ENCODE data around the gene RECK. TPM values are rescaled to one million over a fixed set of nuclear protein-coding genes. Genes with fewer than 3 reads are reported as not detected.

RECK gene
- total RNA-seq, 1 experiment from 2014 or later, result 13.2 TPM

DNA sequence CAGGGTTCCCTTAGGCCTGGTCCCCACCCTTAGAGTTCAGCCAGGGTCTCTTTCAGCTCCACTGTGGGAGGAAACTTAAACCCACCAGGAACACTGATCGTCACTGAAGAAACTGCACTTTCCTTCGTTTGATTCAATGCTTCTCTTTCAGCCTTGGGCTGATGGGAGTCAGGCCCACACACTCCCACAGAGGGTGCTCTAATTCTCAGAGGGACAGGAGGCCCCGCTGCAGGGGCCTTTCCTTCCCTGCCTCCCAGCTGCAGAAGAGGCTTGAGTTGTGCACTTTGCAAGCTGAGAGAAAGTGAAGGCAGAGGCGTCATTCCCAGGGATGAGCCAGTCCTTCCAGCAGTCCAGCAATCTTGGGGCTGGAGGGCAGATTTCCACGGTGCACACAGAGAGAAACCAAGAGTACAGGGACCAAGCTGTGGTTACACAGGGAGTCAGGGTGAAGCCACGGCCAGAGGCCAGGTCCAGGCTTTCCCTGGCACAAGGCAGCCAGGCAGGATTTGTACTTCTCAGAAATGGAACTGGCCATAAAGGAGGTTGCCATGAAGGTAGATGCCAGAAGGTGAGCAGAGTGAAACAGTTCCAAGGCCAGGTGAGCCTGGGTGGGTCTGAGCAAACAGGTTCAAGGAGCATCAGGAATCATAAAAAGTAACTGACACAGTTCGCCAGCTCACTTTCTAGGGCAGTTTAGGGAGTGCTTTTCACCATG lies 89.5 kb downstream of the RECK start:
- ATAC-seq, result peak; percentile 53
- BruUV-seq (replicated peaks), result no TSS peak

DNA sequence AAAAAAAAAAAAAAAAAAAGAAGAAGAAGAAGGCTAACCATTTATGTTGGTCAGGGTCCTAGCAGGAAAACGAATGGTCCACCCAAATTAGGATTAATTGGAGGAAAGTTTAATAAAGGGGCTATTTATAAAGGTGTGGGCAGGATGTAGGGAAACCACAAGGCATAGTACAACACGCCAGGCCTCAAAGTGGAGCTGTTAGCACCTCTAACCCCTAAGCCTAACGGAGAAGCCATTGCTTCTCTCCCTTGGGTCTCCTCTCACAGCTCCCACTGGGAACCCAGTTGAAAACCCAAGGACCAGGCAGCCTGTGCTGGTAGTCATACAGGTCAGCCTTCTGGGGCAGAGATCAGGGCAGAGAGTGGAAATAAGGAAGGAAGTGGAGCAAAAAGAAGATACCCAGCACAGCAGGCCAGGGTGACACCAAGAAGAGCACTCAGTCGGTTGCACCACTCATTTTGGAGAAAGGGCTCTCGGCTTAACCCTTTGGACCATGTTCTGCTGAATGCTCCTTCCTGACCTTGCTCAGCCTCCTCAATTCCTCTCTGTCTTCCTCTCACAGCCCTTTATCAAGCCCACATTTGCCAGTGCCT lies 91.0 kb downstream of the RECK start:
- Histone ChIP-seq H3K4me3 (ENCODE audit: low read depth in 2 of 2, low read length in 2 of 2) (no peak overlapping the region), H3K4me1 (ENCODE audit: control insufficient read depth, insufficient read depth, low read length) (no peaks in the 10 kb centered on the region), H3K27me3 (ENCODE audit: control insufficient read depth, insufficient read depth, low read length) (no peaks in the 10 kb centered on the region), H3K9me3 (ENCODE audit: control insufficient read depth, insufficient read depth, low read depth, low read length) (no peaks in the 10 kb centered on the region), H3K27ac (ENCODE audit: low read length) (no peak overlapping the region), H3K36me3 (ENCODE audit: control insufficient read depth, insufficient read depth, low read length) (no peaks in the 10 kb centered on the region)
- POLR2A ChIA-PET, result interaction anchor here (0.7 kb wide), 1 partner anchor 62 kb away, joined by 13 read pairs; no protein-coding TSS in a partner anchor
- CTCF ChIA-PET, result no interaction called here
- TF ChIP-seq, protein P1, sequence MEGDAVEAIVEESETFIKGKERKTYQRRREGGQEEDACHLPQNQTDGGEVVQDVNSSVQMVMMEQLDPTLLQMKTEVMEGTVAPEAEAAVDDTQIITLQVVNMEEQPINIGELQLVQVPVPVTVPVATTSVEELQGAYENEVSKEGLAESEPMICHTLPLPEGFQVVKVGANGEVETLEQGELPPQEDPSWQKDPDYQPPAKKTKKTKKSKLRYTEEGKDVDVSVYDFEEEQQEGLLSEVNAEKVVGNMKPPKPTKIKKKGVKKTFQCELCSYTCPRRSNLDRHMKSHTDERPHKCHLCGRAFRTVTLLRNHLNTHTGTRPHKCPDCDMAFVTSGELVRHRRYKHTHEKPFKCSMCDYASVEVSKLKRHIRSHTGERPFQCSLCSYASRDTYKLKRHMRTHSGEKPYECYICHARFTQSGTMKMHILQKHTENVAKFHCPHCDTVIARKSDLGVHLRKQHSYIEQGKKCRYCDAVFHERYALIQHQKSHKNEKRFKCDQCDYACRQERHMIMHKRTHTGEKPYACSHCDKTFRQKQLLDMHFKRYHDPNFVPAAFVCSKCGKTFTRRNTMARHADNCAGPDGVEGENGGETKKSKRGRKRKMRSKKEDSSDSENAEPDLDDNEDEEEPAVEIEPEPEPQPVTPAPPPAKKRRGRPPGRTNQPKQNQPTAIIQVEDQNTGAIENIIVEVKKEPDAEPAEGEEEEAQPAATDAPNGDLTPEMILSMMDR (IDR thresholded peaks at IDR 0.05), result no peak
- no peak for TF ChIP-seq POLR2AphosphoS5 (IDR thresholded peaks at IDR 0.05; ENCODE audit: low read depth, low read length)
- ATAC-seq, result no peak
- no TSS peak for BruUV-seq (replicated peaks)
- in situ Hi-C loops (cut with HindIII; ENCODE audit: low pct_unique_long_range_greater_than_20kb, low sequenced_read_pairs) (no loop called here), intact Hi-C loops (cut with micrococcal nuclease; ENCODE audit: unreplicated experiment) (no loop called here)
- no peak for DNase-seq (ENCODE audit: low read depth, low spot score)

More for the DNA sequence above, 89.5 kb downstream of the RECK start:
- no peaks in the 10 kb centered on the region for H3K36me3 ChIP-seq (ENCODE audit: control insufficient read depth, insufficient read depth, low read length)
- H3K4me1 ChIP-seq (ENCODE audit: control insufficient read depth, insufficient read depth, low read length), result no peaks in the 10 kb centered on the region
- POLR2A ChIA-PET, result no interaction called here
- no peak overlapping the region for H3K27ac ChIP-seq (ENCODE audit: low read length)
- no peaks in the 10 kb centered on the region for H3K9me3 ChIP-seq (ENCODE audit: control insufficient read depth, insufficient read depth, low read depth, low read length)
- CTCF ChIA-PET, result no interaction called here
- in situ Hi-C loops (cut with HindIII; ENCODE audit: low pct_unique_long_range_greater_than_20kb, low sequenced_read_pairs), result no loop called here
- H3K4me3 ChIP-seq (ENCODE audit: low read depth in 2 of 2, low read length in 2 of 2), result no peak overlapping the region
- intact Hi-C loops (cut with micrococcal nuclease; ENCODE audit: unreplicated experiment), result no loop called here
- H3K27me3 ChIP-seq (ENCODE audit: control insufficient read depth, insufficient read depth, low read length), result no peaks in the 10 kb centered on the region
- no peak for DNase-seq (ENCODE audit: low read depth, low spot score)
- TF ChIP-seq, protein P1 (IDR thresholded peaks at IDR 0.05), result no peak
- TF ChIP-seq, protein P2, sequence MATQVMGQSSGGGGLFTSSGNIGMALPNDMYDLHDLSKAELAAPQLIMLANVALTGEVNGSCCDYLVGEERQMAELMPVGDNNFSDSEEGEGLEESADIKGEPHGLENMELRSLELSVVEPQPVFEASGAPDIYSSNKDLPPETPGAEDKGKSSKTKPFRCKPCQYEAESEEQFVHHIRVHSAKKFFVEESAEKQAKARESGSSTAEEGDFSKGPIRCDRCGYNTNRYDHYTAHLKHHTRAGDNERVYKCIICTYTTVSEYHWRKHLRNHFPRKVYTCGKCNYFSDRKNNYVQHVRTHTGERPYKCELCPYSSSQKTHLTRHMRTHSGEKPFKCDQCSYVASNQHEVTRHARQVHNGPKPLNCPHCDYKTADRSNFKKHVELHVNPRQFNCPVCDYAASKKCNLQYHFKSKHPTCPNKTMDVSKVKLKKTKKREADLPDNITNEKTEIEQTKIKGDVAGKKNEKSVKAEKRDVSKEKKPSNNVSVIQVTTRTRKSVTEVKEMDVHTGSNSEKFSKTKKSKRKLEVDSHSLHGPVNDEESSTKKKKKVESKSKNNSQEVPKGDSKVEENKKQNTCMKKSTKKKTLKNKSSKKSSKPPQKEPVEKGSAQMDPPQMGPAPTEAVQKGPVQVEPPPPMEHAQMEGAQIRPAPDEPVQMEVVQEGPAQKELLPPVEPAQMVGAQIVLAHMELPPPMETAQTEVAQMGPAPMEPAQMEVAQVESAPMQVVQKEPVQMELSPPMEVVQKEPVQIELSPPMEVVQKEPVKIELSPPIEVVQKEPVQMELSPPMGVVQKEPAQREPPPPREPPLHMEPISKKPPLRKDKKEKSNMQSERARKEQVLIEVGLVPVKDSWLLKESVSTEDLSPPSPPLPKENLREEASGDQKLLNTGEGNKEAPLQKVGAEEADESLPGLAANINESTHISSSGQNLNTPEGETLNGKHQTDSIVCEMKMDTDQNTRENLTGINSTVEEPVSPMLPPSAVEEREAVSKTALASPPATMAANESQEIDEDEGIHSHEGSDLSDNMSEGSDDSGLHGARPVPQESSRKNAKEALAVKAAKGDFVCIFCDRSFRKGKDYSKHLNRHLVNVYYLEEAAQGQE (IDR thresholded peaks at IDR 0.05; ENCODE audit: insufficient read depth in 1 of 2, low read depth in 2 of 2, low read length in 1 of 2), result no peak
- TF ChIP-seq POLR2AphosphoS5 (IDR thresholded peaks at IDR 0.05; ENCODE audit: low read depth, low read length) (no peak), TCF7L2 (IDR thresholded peaks at IDR 0.05; ENCODE audit: low read depth, low read length) (no peak), SIN3A (IDR thresholded peaks at IDR 0.05; ENCODE audit: borderline replicate concordance, insufficient read depth, low read depth, low read length) (no peak)
